Memory B cell (primary cell): ENCODE data around the gene CLEC11A.

Experiments
- ATAC-seq: fragments of 150-1000 bp; cut with Tn5 transposase; 2 replicates; pipeline ENCODE4 v1.10.0; 2021; ENCODE audit warnings: low read depth, mild to moderate bottlenecking, moderate library complexity
- DNase-seq, 2 donors: peaks; one replicate each; pipeline ENCODE4 v3.0.0; 2022; ENCODE audit warnings: low spot score in 2 of 2
- H3K27ac Mint-ChIP-seq: one replicate; pipeline ENCODE4 v1.8.0; 2022; ENCODE audit warnings: mild to moderate bottlenecking, moderate library complexity, mixed read lengths
- H3K27me3 Mint-ChIP-seq: one replicate; pipeline ENCODE4 v1.8.0; 2022; ENCODE audit warnings: mixed read lengths
- H3K36me3 Mint-ChIP-seq: one replicate; pipeline ENCODE4 v1.8.0; 2022; ENCODE audit warnings: mild to moderate bottlenecking, mixed read lengths
- H3K4me1 Mint-ChIP-seq: one replicate; pipeline ENCODE4 v1.8.0; 2022; ENCODE audit warnings: mixed read lengths
- H3K4me3 Mint-ChIP-seq: one replicate; pipeline ENCODE4 v1.8.0; 2022; ENCODE audit warnings: mild to moderate bottlenecking, moderate library complexity, mixed read lengths
- H3K9me3 Mint-ChIP-seq: one replicate; pipeline ENCODE4 v1.8.0; 2022; ENCODE audit warnings: mixed read lengths

CLEC11A gene

DNA sequence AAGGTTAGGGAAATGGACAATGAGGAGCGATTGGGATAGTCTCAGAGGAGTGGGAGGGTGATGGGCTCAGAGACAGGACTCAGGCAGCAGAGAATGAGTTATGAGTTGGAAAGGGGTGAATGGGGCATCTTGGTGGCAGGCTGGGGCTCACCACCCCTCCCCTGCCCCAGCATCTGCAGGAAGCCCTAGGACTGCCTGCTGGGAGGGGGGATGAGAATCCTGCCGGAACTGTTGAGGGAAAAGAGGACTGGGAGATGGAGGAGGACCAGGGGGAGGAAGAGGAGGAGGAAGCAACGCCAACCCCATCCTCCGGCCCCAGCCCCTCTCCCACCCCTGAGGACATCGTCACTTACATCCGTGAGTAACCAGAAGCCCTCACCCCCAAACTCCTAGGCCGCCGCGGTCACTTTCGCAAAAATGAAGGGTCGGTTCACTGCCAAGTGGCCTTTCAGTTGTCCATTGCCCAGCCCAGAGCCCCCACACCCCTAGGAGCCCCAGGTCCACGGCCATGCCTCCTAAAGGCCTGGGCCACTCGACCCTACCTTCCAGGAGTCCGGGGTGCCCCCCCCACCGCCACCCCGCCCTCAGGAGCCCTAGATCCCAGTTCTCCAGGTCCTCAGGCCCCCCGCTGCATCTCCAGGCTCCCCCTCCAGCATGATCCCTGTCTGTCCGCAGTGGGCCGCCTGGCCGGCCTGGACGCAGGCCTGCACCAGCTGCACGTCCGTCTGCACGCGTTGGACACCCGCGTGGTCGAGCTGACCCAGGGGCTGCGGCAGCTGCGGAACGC is 764 bp downstream of the CLEC11A start:
- H3K4me3 Mint-ChIP-seq: peak overlapping the region; percentile 73
- H3K36me3 Mint-ChIP-seq: peaks cover 7% of the 10 kb centered on the region
- H3K27ac Mint-ChIP-seq: no peak overlapping the region
- peaks cover 6% of the 10 kb centered on the region for H3K9me3 Mint-ChIP-seq
- peaks cover 16% of the 10 kb centered on the region for H3K4me1 Mint-ChIP-seq
- no peak for ATAC-seq
- DNase-seq: no peak
- peaks cover 48% of the 10 kb centered on the region for H3K27me3 Mint-ChIP-seq

GRCh38 chr19:50724522-50725217 is 1.5 kb downstream of the CLEC11A start:
- peaks cover 8% of the 10 kb centered on the region for H3K9me3 Mint-ChIP-seq
- H3K4me1 Mint-ChIP-seq: peaks cover 16% of the 10 kb centered on the region
- H3K27ac Mint-ChIP-seq: peak overlapping the region; percentile 41
- H3K4me3 Mint-ChIP-seq: peak overlapping the region; percentile 73
- ATAC-seq (peak; percentile 88), DNase-seq (peak; percentile 57 to 58)
- H3K36me3 Mint-ChIP-seq: peaks cover 7% of the 10 kb centered on the region
- peaks cover 51% of the 10 kb centered on the region for H3K27me3 Mint-ChIP-seq

- peak overlapping the region; percentile 73 for H3K4me3 Mint-ChIP-seq
- H3K4me1 Mint-ChIP-seq: peaks cover 11% of the 10 kb centered on the region
Observed at GRCh38 chr19:50725218-50725910, 2.2 kb downstream of the CLEC11A start.

DNA sequence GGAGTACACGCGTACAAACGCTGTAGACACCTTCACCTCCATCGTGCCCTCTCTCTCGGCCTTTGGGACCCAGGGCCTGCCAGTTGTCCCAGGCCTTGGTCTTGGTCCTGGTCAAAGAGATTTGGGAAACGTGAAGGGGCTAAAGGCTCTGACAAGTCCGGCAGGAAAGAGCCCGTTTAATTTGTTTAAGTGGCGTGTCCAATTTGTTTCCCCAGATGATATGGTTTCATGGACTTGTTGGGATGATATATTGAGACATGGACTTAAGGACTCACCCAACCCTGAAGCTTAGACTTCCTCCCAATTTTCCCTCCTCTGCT is 2.7 kb downstream of the CLEC11A start:
- Mint-ChIP-seq H3K4me3 (no peak overlapping the region), H3K4me1 (peaks cover 9% of the 10 kb centered on the region), H3K27ac (no peak overlapping the region), H3K27me3 (peaks cover 40% of the 10 kb centered on the region), H3K9me3 (peaks cover 8% of the 10 kb centered on the region), H3K36me3 (peaks cover 2% of the 10 kb centered on the region)
- no peak for DNase-seq
- no peak for ATAC-seq

More at GRCh38 chr19:50725218-50725910, 2.2 kb downstream of the CLEC11A start:
- ATAC-seq (peak; percentile 40), DNase-seq (no peak)
- Mint-ChIP-seq H3K9me3 (peaks cover 8% of the 10 kb centered on the region), H3K27me3 (peaks cover 45% of the 10 kb centered on the region), H3K36me3 (peaks cover 4% of the 10 kb centered on the region), H3K27ac (peak overlapping the region; percentile 41)

GRCh38 chr19:50728084-50728737 is 5.0 kb downstream of the CLEC11A start:
- Mint-ChIP-seq H3K27ac (no peak overlapping the region), H3K4me1 (peaks cover 9% of the 10 kb centered on the region), H3K9me3 (peaks cover 5% of the 10 kb centered on the region), H3K4me3 (no peak overlapping the region), H3K27me3 (peaks cover 25% of the 10 kb centered on the region), H3K36me3 (no peaks in the 10 kb centered on the region)
- ATAC-seq (no peak), DNase-seq (no peak)

- Mint-ChIP-seq H3K9me3 (peaks cover 2% of the 10 kb centered on the region), H3K27ac (no peak overlapping the region), H3K36me3 (no peaks in the 10 kb centered on the region), H3K4me1 (peaks cover 5% of the 10 kb centered on the region), H3K4me3 (no peak overlapping the region), H3K27me3 (peaks cover 14% of the 10 kb centered on the region)
- no peak for DNase-seq
- no peak for ATAC-seq
Observed at GRCh38 chr19:50729894-50730293, 6.7 kb downstream of the CLEC11A start.

DNA sequence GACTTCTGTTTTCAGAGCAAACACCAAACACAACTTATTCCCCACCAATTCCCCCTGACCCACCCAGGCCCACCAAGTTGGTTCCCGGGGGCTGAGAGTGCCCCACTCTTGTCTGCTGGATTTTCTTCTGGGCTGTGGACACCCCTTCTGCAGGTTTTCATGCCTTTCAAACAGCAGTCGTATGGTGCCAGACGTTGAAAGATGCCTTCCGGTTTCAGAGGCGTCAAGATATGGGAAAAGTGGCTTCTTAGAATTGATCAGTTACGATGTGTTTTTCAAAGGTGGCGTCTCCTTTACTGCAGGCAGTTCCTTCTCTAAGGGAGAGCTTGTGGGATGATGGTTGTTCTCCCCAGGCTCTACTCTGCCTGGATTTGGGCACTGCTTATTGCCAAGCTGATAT is 12.7 kb downstream of the CLEC11A start:
- no peak overlapping the region for H3K27ac Mint-ChIP-seq
- peaks cover 5% of the 10 kb centered on the region for H3K9me3 Mint-ChIP-seq
- H3K36me3 Mint-ChIP-seq: peaks cover 2% of the 10 kb centered on the region
- no peak overlapping the region for H3K4me3 Mint-ChIP-seq
- H3K27me3 Mint-ChIP-seq: peaks cover 16% of the 10 kb centered on the region
- no peaks in the 10 kb centered on the region for H3K4me1 Mint-ChIP-seq
- no peak for DNase-seq
- no peak for ATAC-seq

GRCh38 chr19:50736338-50736737 is 13.2 kb downstream of the CLEC11A start:
- H3K4me1 Mint-ChIP-seq: no peaks in the 10 kb centered on the region
- H3K4me3 Mint-ChIP-seq: no peak overlapping the region
- peaks cover 2% of the 10 kb centered on the region for H3K36me3 Mint-ChIP-seq
- peaks cover 16% of the 10 kb centered on the region for H3K27me3 Mint-ChIP-seq
- no peak for DNase-seq
- no peak overlapping the region for H3K27ac Mint-ChIP-seq
- no peak for ATAC-seq
- H3K9me3 Mint-ChIP-seq: peaks cover 5% of the 10 kb centered on the region

DNA sequence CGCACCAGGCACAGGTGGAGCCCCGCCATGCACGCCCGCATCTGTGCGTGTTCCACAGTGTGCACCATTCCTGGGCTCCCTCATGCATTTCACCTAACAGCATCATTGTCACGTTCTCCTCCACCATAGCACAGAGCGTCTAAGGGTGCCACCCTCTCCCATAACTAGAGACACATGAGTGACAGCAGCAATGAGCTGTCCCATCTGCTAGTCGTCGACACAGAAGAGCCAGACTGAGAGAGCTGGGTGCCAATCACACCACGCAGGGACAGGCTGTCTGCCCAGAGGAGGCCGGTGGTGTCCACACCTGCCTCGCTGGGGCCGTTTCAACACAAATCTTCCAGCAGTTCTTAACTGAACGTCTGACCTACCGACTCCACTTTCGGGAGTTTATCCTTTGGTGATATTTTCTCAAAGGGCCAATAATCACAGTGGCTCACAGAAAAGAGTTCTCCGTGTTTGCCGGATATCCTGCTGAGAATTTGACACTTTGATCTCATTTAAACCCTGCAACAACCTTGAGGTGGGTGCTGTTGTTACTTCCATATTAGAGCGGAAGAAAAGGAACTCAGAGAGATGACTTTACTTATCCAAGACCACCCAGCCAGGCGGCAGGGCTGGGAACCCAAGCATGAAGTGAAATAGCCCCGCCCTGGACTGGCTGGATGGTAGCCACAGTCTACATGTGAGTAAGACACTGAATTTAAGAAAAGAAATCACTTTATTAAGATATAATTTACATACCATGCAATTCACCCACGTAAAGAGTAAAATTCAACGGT is 16.2 kb downstream of the CLEC11A start:
- Mint-ChIP-seq H3K4me1 (no peaks in the 10 kb centered on the region), H3K4me3 (no peak overlapping the region), H3K27ac (no peak overlapping the region), H3K9me3 (peaks cover 5% of the 10 kb centered on the region), H3K36me3 (peaks cover 2% of the 10 kb centered on the region), H3K27me3 (peaks cover 23% of the 10 kb centered on the region)
- no peak for ATAC-seq
- no peak for DNase-seq

DNA sequence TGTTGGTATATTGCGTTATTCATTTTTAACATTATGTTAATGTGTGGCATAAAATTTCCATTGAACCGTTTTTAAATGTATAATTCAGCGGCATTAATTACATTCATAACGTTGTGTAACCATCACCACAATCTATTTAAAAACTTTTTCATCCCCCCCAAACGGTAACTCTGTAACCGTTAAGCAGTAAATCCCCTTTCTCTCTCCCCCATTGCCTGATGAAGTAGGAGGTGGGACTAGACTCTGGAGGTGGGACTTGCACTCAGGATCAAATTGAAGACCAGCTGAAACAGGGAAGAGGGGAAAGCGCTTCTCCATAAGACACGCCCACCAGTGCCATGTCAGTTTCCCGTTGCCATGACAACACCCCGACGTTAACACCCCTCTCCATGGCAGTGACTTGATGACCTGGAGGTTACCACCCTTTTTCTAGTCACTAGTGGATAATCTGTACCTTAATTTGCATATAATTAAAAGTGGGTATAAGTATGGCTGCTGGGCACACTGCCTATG is 16.8 kb downstream of the CLEC11A start:
- ATAC-seq: no peak
- Mint-ChIP-seq H3K4me3 (no peak overlapping the region), H3K36me3 (peaks cover 2% of the 10 kb centered on the region), H3K9me3 (peaks cover 5% of the 10 kb centered on the region), H3K27ac (no peak overlapping the region), H3K27me3 (peaks cover 23% of the 10 kb centered on the region), H3K4me1 (no peaks in the 10 kb centered on the region)
- DNase-seq: no peak

DNA sequence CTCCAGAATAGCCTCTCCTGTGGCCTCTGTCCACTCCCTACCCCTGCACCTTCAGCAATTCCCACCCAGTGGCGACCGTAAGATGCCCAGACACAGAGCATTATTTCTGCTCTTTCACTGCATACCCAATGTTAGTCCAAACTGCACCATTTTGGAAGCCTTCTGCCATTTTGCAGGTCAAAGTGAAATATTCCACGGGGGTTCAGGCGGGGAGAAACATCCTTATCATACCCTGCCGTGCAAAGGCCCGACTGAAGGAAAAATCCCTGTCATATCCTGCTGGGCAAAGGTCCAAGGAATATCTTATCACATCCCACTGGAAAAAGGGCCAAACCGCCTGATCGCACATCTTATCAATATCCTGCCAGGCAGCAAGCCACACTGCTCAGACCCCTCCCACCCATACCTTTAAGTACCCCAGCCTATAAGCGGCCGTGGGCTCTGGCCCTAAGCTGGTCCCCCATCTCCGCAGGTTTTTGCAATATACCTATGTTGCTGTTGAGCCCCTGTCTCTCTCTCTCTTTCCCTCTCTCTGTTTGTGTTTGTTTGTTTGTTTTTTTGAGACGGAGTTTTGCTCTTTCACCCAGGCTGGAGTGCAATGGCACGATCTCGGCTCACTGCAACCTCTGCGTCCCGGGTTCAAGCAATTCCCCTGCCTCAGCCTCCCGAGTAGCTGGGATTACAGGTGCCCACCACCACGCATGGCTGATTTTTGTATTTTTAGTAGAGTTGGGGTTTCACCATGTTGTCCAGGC is 18.2 kb downstream of the CLEC11A start:
- H3K27ac Mint-ChIP-seq: no peak overlapping the region
- no peak overlapping the region for H3K4me3 Mint-ChIP-seq
- H3K27me3 Mint-ChIP-seq: peaks cover 24% of the 10 kb centered on the region
- no peak for DNase-seq
- no peak for ATAC-seq
- H3K4me1 Mint-ChIP-seq: no peaks in the 10 kb centered on the region
- peaks cover 5% of the 10 kb centered on the region for H3K9me3 Mint-ChIP-seq
- peaks cover 2% of the 10 kb centered on the region for H3K36me3 Mint-ChIP-seq

GRCh38 chr19:50743537-50743936 is 20.4 kb downstream of the CLEC11A start:
- H3K27ac Mint-ChIP-seq: no peak overlapping the region
- ATAC-seq (no peak), DNase-seq (no peak)
- H3K4me1 Mint-ChIP-seq: no peaks in the 10 kb centered on the region
- no peaks in the 10 kb centered on the region for H3K36me3 Mint-ChIP-seq
- peaks cover 19% of the 10 kb centered on the region for H3K27me3 Mint-ChIP-seq
- no peak overlapping the region for H3K4me3 Mint-ChIP-seq
- peaks cover 3% of the 10 kb centered on the region for H3K9me3 Mint-ChIP-seq

DNA sequence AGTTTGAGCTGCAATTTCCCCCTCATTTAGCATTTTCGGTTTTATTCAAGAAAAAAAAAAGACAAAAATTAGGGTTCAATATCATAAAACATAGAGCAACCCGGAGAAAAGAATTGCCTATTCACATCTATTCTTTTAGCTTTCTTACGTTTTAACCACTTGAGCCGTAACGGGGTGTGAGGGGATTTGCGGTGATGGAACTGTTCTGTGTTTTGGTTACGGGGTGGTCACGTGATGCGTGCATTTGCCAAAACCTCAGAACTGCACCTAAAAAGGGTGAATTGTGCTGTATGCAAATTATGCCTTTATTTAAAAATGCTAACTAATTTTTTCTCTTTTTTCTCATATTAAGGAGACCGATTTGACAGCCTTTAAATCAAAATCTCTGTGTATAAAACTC is 22.1 kb downstream of the CLEC11A start:
- no peak for DNase-seq
- no peaks in the 10 kb centered on the region for H3K36me3 Mint-ChIP-seq
- no peak for ATAC-seq
- no peak overlapping the region for H3K4me3 Mint-ChIP-seq
- H3K9me3 Mint-ChIP-seq: no peaks in the 10 kb centered on the region
- peaks cover 12% of the 10 kb centered on the region for H3K27me3 Mint-ChIP-seq
- H3K27ac Mint-ChIP-seq: no peak overlapping the region
- no peaks in the 10 kb centered on the region for H3K4me1 Mint-ChIP-seq
